ENCODE data around the gene RAP1GAP2.

The RAP1GAP2 gene

DNA sequence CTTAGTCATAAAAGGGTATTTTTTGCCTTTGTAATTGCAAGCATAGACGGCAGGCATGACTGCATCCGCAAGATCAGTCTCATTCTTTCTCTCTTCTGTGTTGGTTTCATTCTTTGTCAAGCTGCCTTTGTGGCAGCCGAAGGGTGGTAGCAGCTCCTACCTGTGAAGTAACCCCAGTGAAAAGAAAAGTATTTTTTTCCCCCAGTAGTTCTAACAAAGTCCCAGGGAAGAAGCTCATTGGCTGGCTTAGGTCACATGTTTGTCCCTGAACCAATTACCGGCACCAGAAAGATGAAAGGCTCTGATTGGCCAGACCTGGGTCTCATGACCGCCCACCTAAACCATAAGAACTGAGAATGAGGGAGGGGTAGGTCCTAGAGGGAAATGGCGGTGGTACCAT lies 110.7 kb downstream of the RAP1GAP2 start:
- DNase-seq (ENCODE audit: low read depth) = no peak

DNA sequence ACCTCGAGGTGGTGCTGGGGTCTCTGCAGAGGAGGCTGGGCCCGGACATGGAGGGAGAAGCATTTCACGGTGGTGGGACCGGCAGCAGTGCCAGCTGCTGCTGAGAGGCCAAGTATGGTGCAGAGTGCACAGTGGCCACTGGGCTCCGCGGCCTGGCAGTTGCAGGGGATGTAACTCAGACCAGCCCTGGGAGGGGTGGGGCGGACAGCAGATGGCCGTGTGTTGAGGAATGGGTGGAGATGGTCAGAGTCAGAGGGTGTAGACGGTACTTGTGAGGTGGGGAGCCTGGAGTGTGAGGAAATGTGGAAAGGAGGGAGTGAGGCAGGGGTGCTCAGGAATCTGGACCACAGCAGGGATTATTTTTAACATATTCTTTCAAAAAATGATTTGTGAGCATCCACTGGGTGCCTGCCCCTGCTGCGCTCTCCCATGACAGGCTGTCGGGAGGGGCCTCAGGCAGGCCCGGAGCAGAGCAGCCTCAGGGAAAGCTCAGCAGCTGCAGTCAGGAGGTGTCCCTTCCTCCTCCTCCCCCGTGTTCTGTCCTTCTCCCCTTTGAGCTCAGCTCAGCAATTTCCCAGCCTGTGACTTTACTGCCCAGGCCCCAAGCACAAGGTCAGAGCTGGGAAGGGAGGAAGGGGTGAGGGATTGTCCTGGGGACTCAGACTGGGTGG lies 113.1 kb downstream of the RAP1GAP2 start:
- in situ Hi-C loops (cut with HindIII; ENCODE audit: low sequenced_read_pairs) = no loop called here
- TF ChIP-seq, protein P1, sequence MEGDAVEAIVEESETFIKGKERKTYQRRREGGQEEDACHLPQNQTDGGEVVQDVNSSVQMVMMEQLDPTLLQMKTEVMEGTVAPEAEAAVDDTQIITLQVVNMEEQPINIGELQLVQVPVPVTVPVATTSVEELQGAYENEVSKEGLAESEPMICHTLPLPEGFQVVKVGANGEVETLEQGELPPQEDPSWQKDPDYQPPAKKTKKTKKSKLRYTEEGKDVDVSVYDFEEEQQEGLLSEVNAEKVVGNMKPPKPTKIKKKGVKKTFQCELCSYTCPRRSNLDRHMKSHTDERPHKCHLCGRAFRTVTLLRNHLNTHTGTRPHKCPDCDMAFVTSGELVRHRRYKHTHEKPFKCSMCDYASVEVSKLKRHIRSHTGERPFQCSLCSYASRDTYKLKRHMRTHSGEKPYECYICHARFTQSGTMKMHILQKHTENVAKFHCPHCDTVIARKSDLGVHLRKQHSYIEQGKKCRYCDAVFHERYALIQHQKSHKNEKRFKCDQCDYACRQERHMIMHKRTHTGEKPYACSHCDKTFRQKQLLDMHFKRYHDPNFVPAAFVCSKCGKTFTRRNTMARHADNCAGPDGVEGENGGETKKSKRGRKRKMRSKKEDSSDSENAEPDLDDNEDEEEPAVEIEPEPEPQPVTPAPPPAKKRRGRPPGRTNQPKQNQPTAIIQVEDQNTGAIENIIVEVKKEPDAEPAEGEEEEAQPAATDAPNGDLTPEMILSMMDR (IDR thresholded peaks at IDR 0.05; ENCODE audit: low read depth, low read length, missing control alignments) = no peak
- no peak for DNase-seq (ENCODE audit: low read depth)
- H3K4me3 ChIP-seq (ENCODE audit: low read depth, low read length) = no peak overlapping the region

More for the DNA sequence above, 110.7 kb downstream of the RAP1GAP2 start:
- no peak overlapping the region for H3K4me3 ChIP-seq (ENCODE audit: low read depth, low read length)
- in situ Hi-C loops (cut with HindIII; ENCODE audit: low sequenced_read_pairs) = no loop called here
- TF ChIP-seq, protein P1 (IDR thresholded peaks at IDR 0.05; ENCODE audit: low read depth, low read length, missing control alignments) = no peak

DNA sequence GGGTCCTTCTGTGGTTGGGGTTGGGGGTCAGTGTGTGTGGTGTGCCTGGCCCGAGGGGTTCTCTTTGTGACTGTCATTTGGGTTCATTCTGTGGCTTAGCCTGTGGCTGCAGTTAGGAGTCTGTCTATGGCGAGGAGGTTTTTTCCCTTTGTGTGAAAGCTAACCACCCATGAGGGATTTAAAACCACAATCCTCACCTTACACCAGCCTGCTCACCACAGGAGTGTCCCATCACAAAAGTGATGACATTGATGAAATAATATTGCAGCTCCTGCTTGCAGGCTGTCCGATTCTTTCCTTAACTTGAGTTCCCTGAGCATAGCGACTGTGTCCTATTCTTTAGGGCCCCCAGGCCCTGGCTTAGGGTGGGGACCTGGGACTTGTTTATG lies 113.6 kb downstream of the RAP1GAP2 start:
- TF ChIP-seq, protein P1 (IDR thresholded peaks at IDR 0.05; ENCODE audit: low read depth, low read length, missing control alignments) = no peak
- DNase-seq (ENCODE audit: low read depth) = no peak
- no peak overlapping the region for H3K4me3 ChIP-seq (ENCODE audit: low read depth, low read length)
- in situ Hi-C loops (cut with HindIII; ENCODE audit: low sequenced_read_pairs) = no loop called here

DNA sequence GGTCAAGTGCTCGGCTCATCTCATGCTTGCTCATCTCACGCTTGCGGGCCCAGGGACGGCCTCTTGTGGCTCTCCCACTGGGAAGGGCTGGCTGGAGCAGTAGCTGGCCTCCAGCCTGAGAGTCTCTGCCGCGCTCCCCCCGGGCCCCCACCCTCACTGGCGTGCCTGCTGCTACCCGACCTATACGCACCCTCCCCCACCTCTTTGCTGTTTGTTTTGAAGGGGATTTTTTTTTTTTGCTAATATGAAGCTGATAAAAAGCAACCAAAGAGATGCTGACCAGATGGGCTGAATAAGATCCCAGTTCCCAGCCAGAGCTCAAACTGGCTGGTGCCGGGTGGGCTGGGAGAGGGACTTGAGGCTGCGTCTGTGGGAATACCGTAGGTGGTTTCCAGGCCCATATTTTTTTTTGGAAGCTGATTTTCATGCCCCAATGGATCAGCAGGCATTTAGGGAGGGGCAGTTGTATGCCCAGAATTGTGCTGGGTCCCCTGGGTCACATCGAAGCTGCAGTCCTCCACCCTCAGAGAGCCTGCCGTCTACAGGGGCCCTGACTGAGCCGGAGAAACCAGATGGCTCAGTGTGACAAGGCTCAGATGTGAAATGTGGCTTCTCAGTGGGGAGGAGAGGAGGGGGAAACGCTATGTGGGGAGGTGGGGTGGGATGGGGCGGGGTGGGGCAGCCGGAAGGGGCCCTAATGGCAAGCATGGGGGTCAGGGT lies 115.0 kb downstream of the RAP1GAP2 start:
- no peak for DNase-seq (ENCODE audit: low read depth)
- in situ Hi-C loops (cut with HindIII; ENCODE audit: low sequenced_read_pairs) = no loop called here
- no peak overlapping the region for H3K4me3 ChIP-seq (ENCODE audit: low read depth, low read length)
- TF ChIP-seq, protein P1 (IDR thresholded peaks at IDR 0.05; ENCODE audit: low read depth, low read length, missing control alignments) = no peak

DNA sequence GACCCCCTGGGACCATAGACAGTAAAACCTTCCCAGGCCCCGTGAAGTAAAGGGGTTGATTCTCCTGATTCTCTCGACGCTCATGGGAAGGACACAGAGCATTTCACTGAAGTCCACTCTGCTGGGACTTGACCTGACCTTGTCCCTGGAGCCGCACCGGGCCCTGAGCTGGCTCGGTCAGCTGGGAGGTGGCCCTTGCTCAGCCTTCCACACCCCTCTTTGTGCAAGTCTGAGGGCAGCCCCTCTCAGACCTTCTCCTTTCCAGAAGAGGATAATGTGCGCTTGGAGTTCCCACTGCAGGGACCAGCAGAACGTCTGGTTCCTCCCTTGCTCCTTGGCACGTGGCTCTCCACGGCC lies 115.5 kb downstream of the RAP1GAP2 start:
- DNase-seq (ENCODE audit: low read depth) = no peak
- TF ChIP-seq, protein P1 (IDR thresholded peaks at IDR 0.05; ENCODE audit: low read depth, low read length, missing control alignments) = no peak
- H3K4me3 ChIP-seq (ENCODE audit: low read depth, low read length) = no peak overlapping the region
- in situ Hi-C loops (cut with HindIII; ENCODE audit: low sequenced_read_pairs) = no loop called here

DNA sequence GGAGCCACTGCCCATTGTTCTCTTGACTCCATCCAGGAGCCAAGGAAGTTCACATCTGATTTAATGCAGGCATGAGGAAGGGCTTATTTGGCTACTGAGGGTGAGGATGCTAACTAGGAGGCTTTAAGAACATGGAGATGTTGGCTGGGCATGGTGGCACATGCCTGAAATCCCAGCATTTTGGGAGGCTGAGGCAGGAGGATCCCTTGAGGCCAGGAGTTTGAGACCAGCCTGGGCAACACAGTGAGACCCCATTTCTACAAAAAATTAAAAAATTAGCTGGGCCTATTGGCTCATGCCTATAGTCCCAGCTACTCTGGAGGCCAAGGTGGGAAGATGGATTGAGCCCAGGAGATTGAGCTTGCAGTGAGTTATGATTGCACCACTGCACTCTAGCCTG lies 116.5 kb downstream of the RAP1GAP2 start:
- no peak overlapping the region for H3K4me3 ChIP-seq (ENCODE audit: low read depth, low read length)
- in situ Hi-C loops (cut with HindIII; ENCODE audit: low sequenced_read_pairs) = no loop called here
- TF ChIP-seq, protein P1 (IDR thresholded peaks at IDR 0.05; ENCODE audit: low read depth, low read length, missing control alignments) = no peak
- DNase-seq (ENCODE audit: low read depth) = no peak
